ENCODE results near the gene ADAMTS7. TPM values are rescaled to one million over a fixed set of nuclear protein-coding genes. Genes with fewer than 3 reads are reported as not detected.

Gene ADAMTS7
- total and polyA plus RNA-seq, 2 of the 8 experiments (the other 6 are each of a cell fraction or from before 2014, with no cell fraction given), result 27.9 to 45.2 TPM

DNA sequence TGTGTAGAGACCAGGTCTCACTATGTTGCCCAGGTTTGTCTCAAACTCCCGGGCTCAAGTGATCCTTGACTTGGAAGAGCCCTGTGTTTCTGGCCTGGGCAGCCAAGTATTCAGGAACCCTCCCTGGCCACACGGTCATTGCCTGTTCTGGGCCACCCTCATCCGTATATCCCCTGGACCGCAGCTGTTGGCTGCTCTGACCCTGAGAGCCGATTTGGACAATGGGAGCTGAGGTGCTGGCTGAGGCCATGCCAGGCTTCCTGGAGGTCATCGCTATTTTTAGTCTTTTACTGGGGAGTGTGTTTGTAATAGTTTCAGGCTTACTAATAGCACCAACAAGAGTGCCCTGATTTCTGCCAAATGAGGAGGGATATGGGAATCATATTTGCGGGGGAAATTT, 60.7 kb downstream of the ADAMTS7 start (continued):
- TF ChIP-seq KDM1A (IDR thresholded peaks at IDR 0.05; ENCODE audit: borderline replicate concordance, low read length), result no peak

All from H1 (cell line).